ENCODE measurements around the gene TENM3. TPM values are rescaled to one million over a fixed set of nuclear protein-coding genes. Genes with fewer than 3 reads are reported as not detected.

TENM3 gene
- total and polyA plus RNA-seq, 2 of the 8 experiments (the other 6 are each of a cell fraction or from before 2014, with no cell fraction given) = 36.9 to 69.3 TPM

- no peak overlapping the region for H3K18ac ChIP-seq (ENCODE audit: extremely low read depth, low read length)
- H2AK5ac ChIP-seq (ENCODE audit: low read depth, low read length) = no peak overlapping the region
- H3K14ac ChIP-seq (ENCODE audit: insufficient read length) = no peak overlapping the region
- no peaks in the 10 kb centered on the region for H3K23me2 ChIP-seq (ENCODE audit: low read depth, low read length)
- no peak overlapping the region for H3K27ac ChIP-seq (ENCODE audit: low read depth, low read length)
- FAIRE-seq (no peak), DNase-seq (ENCODE audit: low read depth in 1 of 2, low spot score in 2 of 2) (no peak)
- H2BK5ac ChIP-seq (ENCODE audit: low read depth, low read length) = no peak overlapping the region
- H3K9me3 ChIP-seq (ENCODE audit: insufficient read depth in 2 of 2, low read depth in 1 of 2, low read length in 1 of 2) = no peaks in the 10 kb centered on the region
- H4K8ac ChIP-seq (ENCODE audit: extremely low read depth, insufficient read depth, low read length) = no peak overlapping the region; the same call in 1 of the 2 replicates
- 0 out of 2 replicates have a peak, but pooled peaks cover 3% of the 10 kb centered on the region for H3K79me1 ChIP-seq (ENCODE audit: low read depth, low read length)
- 95% methylated on average over 5 of the region's 5 CpGs; no CpG with 5 or more reads in 1 of the 2 experiments for WGBS, 2 experiments (ENCODE audit: extremely low coverage in 1 of 2, insufficient coverage in 1 of 2, insufficient read length in 1 of 2, insufficient replicate concordance in 2 of 2, low coverage in 1 of 2, low lambda C conversion rate in 2 of 2, missing lambda C conversion rate in 1 of 2)
- H2BK120ac ChIP-seq (replicated peaks; ENCODE audit: low read depth, low read length) = no peak overlapping the region
- no peak overlapping the region for H4K91ac ChIP-seq (replicated peaks; ENCODE audit: insufficient read length, low read length)
- no peak overlapping the region for H4K5ac ChIP-seq (ENCODE audit: insufficient read length, low read depth, low read length)
- POLR2A ChIA-PET (ENCODE audit: partially characterized antibody) = no interaction called here
- H2BK20ac ChIP-seq (ENCODE audit: low read length) = no peak overlapping the region
- no peak overlapping the region for H3K23ac ChIP-seq (ENCODE audit: insufficient read length)
- H4K20me1 ChIP-seq (replicated peaks in 1 of 2; ENCODE audit: control insufficient read depth in 1 of 2, insufficient read depth in 2 of 2, low read length in 2 of 2) = peaks cover 0 to 3% of the 10 kb centered on the region in 2 experiments
- H3K4me2 ChIP-seq (ENCODE audit: insufficient read depth in 1 of 2, low read depth in 2 of 2, low read length in 2 of 2) = no peak overlapping the region
- no peaks in the 10 kb centered on the region for H3K27me3 ChIP-seq (replicated peaks in 1 of 4; ENCODE audit: control insufficient read depth in 3 of 4, extremely low read depth in 1 of 4, insufficient read depth in 3 of 4, low read length in 3 of 4)
- no peaks in the 10 kb centered on the region for H3K79me2 ChIP-seq (ENCODE audit: control insufficient read depth in 1 of 2, insufficient read depth in 2 of 2, low read length in 2 of 2)
- H2BK15ac ChIP-seq (ENCODE audit: low read length) = no peak overlapping the region
- TF ChIP-seq MAFK (IDR thresholded peaks at IDR 0.05; ENCODE audit: low read depth, low read length) = peak; percentile 57; the same call in 1 of the 2 replicates
- no peak for TF ChIP-seq FOSL1 (IDR thresholded peaks at IDR 0.05; ENCODE audit: insufficient read depth, low read depth, low read length)
- H3K4me1 ChIP-seq (replicated peaks in 1 of 4; ENCODE audit: control insufficient read depth in 3 of 4, insufficient read depth in 4 of 4, low read length in 3 of 4) = no peaks in the 10 kb centered on the region
- no peak overlapping the region for H3K4ac ChIP-seq (replicated peaks; ENCODE audit: insufficient read length, low read depth, low read length)
- H2AFZ ChIP-seq (ENCODE audit: low read length) = no peak overlapping the region
- H3K56ac ChIP-seq (replicated peaks; ENCODE audit: insufficient read length, low read depth, low read length) = no peak overlapping the region
- H3K4me3 ChIP-seq (ENCODE audit: extremely low read depth in 1 of 4, insufficient read depth in 2 of 4, low read depth in 3 of 4, low read length in 4 of 4) = no peak overlapping the region
- no peak overlapping the region for H2BK12ac ChIP-seq (ENCODE audit: low read depth, low read length)
- H3K9ac ChIP-seq (replicated peaks in 1 of 4; ENCODE audit: extremely low read depth in 1 of 4, low read depth in 3 of 4, low read length in 3 of 4) = no peak overlapping the region
- H3K36me3 ChIP-seq (ENCODE audit: control insufficient read depth in 2 of 4, insufficient read depth in 4 of 4, low read length in 3 of 4) = no peaks in the 10 kb centered on the region
- CTCF ChIA-PET (ENCODE audit: partially characterized antibody) = interaction anchor here (1.1 kb wide), 1 partner anchor 18 kb away, joined by 5 read pairs; no protein-coding TSS in a partner anchor
Measured at GRCh38 chr4:182303847-182304246, 60.6 kb downstream of the TENM3 start.
